ENCODE results near the gene TPRX1.

DNA sequence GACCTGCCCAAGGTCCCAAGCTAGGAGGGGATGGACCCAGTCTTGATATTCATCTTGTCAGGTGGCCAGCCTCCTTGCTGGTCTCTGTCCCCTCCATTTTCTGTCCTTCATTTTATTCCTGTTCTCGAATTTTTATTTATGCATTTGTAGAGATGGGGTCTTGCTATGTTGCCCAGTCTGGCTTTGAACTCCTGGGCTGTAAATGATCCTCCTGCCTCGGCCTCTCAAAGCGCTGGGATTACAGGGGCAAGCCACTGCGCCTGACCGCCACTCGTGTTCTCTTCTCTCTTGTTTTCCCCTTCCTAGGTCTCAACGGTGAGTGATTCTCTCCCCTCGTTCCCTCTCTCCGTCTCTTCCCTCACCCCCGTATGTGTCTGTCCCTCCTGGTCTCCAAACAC is 44.1 kb upstream of the TPRX1 start:
- no peak for TF ChIP-seq POLR2A (IDR thresholded peaks at IDR 0.05)
- TF ChIP-seq CTCF (IDR thresholded peaks at IDR 0.05), result no peak

Measured in thyroid gland (tissue), 4 donors.